T-helper 1 cell treated with Interleukin-12 subunit alpha and Interleukin-12 subunit beta and Interleukin-4 antibody, amounts not matched to agents 30 ng/mL and 1 ng/mL, for 36 hours (primary cell): ENCODE data around the gene CACNA2D3. TPM values are rescaled to one million over a fixed set of nuclear protein-coding genes. Genes with fewer than 3 reads are reported as not detected.
"Not testable (repeated sequence)": the region's sequence is repeated elsewhere in the genome, so short reads cannot be mapped to it uniquely, and the experiment has no call there.

Experiments used
- intact Hi-C: fragments of 100-400 bp; cut with micrococcal nuclease; formaldehyde crosslinking; loops from one replicate; pipeline ENCODE4 v1.15.1; 2024
- total RNA-seq: library from RNA; stranded (reverse); gene quantifications from 2 replicates; pipeline ENCODE4 v1.2.3, GENCODE V29; 2022

CACNA2D3 gene
- total RNA-seq: not detected in 2 replicates

GRCh38 chr3:54122324-54123002 lies at the start of gene CACNA2D3:
TSS of gene CACNA2D3 (plus strand) at chr3:54122552.
- intact Hi-C loops: loop anchor here (5.0 kb wide), 1 partner anchor 1360 kb away; no protein-coding TSS in a partner anchor

GRCh38 chr3:54073386-54073785 lies 49.0 kb upstream of the CACNA2D3 start:
- intact Hi-C loops: no loop called here

DNA sequence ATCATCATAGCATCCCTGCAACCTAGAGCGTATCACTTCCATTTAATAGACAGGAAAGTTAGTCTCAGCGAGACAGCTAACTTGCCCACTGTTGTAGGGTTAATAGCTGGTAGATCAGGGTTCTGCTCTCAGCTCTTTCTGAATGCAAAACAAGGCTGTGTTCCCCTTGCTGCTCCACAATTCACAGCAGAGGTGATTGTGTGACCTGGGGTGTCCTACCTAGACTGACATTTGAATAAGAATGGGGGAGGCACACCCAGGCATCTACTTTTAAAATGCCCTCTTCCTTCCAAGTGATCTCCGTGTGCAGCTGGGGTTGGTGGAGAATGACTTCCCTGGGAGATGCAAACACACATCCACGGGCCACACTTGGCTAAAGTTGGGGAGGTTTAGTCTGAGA lies 43.0 kb upstream of the CACNA2D3 start:
- intact Hi-C loops: no loop called here

DNA sequence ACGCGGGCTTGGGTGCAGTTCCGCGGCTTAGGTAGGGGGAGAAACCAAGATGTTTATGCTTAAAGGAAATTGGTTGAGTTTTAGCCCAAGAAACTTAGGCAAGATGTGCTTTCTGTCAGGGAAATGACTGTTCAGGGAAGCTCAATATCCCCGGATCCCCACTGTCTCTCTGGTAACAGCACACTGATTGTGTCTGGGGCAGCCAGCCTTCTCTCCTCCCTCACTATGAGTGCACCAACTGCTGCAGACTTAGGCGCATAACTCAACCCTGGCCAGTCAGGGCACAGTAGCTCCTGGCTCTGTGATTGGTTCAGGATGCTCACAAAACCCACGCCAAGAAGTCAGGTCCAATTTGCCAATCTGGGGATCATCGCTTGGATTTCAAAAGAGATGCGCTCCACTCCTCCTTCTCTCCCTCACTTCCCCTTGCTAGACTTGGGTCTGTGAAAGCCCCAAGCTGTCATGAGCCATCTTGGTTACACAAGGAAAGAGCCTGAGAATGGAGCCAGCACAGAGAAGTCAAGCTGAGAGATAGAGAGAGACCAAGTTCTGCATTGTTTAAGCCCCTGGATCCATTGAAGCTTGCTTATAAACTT lies 42.5 kb upstream of the CACNA2D3 start:
- intact Hi-C loops: no loop called here

GRCh38 chr3:54083921-54084320 lies 38.4 kb upstream of the CACNA2D3 start:
- intact Hi-C loops: no loop called here

DNA sequence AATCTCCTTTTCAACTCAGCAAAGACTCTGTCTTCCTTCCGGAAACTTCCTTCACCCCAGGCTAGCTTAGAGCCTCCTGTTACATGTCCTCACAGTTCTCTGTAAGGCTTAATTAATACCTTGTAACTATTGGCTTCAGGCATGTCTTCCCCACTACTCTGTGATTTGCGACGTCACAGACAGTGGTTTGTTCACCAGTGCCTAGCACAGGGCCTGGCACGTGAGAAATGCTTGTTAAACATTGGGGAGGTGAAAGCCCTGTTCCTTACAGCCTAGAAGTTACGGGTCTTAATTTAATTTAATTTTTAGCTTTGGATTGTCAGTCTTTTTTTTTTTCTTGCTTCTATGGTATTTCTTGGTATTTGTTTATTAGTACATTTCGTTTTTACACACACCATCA lies 36.4 kb upstream of the CACNA2D3 start:
- intact Hi-C loops: no loop called here

DNA sequence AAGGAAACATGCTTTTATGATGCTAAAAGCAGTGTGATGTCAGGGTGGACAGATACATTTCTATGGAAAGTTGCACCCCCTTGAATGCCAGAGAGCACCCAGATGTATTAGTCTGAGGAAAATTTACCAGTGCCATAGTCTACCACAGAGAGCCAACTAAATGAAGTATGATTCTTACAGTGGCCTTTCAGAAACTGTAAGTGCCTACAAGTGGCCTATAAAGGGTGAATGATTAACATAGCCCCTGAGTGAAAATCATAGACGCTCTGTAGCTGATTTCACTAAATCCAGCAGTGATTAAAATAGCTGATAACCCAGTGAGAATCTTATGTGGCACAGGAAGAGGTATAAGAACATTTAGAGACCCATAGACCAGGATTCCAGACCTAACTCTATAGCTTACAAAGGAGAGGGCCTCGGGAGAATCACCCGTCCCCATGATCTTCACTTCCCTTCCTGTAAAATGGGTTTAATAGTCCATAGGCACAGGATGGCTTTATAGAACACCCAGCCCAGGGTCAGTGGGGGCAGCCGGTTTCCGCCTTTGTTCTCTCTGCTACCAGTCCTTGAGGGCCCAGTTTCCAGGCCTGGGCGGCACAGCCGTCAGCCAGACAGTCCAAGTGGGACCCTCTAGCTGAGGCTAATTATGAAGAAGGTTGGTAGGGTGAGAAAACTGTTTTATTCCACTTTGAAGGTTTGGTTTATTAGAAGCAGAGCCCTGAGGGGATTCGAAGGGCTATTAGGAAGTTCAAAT lies 35.5 kb upstream of the CACNA2D3 start:
- intact Hi-C loops: no loop called here

DNA sequence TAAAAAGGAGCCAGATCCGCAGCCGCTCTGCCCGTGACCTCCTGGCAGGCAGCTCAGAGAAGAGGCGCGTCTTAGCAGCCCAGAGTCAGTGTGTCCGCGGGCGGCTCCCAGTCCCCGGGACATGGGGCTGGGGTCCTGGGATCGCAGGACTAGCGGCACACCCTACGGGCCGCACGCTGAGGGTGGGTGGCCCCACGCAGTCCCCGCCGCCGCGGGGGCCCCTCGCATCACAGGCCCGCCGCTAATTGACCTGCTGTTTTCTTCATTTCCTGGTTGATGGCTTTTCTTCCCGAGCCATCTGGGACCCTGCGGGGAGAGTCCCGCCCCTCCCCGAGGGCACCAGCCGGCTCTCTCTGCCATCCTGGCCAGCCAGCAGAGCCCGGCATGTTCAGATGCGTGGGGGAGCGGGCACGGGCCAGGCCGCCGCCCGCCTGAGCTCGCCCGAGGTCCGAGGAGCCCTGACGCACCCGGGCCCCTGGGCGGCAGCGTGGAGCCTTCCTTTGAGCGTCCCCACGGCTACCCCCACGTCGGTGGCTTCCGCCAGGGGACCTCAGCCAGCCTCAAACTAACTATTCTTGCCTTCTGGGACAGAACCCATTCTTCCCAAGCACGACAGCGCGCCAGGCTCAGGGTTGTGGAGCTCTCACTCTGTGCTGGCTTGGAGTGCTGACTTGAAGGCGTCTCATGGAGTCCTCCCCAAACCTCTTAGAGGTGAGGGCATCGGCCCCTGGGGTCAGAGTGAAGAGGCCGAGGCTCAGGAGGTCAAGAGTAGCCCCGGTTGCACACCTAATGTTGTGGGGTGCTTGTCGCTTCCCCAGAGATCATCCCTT lies 34.6 kb upstream of the CACNA2D3 start:
- intact Hi-C loops: no loop called here

DNA sequence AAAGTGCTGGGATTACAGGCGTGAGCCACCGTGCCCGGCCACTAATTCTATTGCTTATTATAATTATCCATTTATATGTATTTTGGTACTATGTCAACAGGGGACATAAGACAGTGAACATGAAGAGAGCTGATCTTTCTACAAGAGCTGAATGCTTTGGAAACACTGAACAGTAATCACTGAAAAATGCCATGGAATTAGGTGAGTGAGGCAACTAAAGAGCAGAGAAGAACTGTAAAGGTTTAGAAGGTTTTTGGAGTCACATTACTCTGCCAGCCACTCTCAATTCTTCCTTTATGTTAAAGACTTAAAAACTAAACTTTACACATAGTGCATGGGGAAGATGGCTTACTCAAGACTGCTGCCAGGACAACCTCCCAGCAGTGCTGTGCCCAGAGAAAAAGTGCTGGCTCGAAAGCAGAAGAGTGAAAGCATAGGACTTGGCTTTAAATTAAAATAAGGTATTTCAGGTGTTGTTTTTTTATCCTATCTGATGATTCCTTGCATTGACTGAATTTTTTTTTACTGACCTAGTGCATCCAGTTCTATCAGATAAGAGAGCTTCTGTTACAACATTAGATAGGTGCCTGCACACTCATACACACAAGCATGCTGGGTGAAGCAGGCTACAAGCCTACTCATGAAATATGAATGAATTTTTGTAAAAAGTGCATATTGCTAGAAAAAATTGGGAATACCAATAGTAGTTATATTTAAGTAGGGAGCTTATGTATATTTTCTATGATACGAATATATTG lies 28.7 kb upstream of the CACNA2D3 start:
- intact Hi-C loops: no loop called here

- intact Hi-C loops: no loop called here
These were observed 27.4 kb upstream of the CACNA2D3 start for GRCh38 chr3:54094926-54095325.

GRCh38 chr3:54099381-54099780 lies 23.0 kb upstream of the CACNA2D3 start:
- intact Hi-C loops: no loop called here

DNA sequence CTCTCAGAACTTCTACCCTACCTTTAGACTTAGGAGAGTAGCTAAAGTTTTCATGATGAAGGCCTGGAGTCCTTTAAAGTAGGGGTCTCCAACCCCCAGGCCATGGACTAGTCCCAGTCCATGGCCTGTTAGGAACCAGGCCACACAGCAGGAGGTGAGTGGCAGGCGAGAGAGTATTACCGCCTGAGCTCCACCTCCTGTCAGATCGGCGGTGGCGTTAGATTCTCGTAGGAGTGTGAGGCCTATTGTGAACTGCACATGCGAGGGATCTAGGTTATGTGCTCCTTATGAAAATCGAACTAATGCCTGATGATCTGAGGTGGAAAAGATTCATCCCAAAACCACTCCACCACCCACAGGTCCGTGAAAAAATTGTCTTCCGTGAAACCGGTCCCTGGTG lies 18.3 kb upstream of the CACNA2D3 start:
- intact Hi-C loops: no loop called here

- intact Hi-C loops: not testable (repeated sequence)
These were observed 6.2 kb upstream of the CACNA2D3 start for GRCh38 chr3:54116129-54116528.

GRCh38 chr3:54120657-54121413 lies 1.5 kb upstream of the CACNA2D3 start:
- intact Hi-C loops: loop anchor here (5.0 kb wide), 1 partner anchor 1361 kb away; no protein-coding TSS in a partner anchor

DNA sequence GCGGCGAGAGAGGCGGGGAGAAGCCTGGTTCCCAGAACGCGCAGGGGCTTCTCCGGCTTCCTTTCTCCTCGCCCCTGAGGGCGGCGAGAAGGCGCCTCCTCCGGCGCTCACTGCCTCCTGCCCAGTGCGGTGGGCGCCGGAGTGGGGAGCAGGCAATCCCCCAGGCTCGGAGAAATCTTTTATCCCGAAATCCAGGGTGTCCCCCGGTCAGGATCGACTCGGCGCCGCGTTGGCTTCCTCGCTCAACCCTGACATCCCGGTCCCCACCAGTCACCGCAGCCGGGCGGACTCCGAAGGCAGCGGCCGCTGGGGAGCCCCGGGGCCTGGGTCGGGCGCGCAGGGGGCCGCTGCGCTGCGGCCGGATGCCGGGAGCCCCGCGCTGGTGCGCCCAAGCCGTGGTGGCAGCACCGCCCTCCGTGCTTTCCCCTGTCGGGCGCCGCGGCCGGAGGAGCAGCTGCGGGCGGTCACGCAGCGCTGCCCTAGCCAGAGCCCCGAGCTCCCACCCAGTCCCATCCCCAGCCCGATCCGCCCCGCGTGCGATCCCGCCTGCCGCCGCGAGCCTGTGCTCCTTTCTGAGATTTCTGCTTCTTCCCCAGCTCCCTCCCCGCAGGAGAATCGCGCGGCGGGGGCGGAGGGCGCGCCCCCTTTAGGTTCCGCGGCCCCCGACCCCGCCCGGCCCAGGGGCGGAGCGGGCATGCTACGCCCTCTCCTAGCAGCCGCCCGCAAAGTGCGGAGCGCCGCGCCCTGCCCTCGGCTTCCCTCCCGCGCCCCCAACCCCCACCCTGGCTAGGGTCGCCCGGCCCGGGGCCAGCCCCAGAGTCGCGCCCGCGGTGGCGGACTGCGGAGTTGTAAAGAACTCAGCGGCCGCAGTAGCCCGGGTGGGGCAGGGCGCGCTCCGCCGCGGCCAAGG lies 683 bp upstream of the CACNA2D3 start:
- intact Hi-C loops: loop anchor here (5.0 kb wide), 1 partner anchor 1361 kb away; no protein-coding TSS in a partner anchor

GRCh38 chr3:54123003-54123775 lies 837 bp downstream of the CACNA2D3 start:
- intact Hi-C loops: loop anchor here (5.0 kb wide), 1 partner anchor 1359 kb away; no protein-coding TSS in a partner anchor

DNA sequence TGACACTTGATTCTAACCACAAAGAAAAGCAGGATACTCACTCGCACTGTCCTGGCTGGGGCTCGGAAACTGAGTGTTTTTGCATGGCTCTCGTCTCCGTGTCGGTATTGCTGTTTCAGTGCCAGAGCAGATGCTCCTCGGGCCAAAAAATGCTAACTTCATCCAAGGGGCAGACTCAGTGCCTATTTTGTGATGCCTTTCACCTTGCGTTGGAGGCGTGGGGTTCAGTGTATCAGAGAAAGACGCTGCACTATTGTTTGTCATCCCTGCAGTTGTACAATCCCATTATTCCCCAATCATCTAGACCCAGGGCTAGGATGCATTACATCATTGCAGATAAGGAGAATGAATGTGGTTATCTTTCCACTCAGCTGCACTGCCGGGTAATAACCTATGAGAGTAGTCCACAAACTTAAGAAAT lies 1.4 kb downstream of the CACNA2D3 start:
- intact Hi-C loops: loop anchor here (5.0 kb wide), 1 partner anchor 1359 kb away; no protein-coding TSS in a partner anchor

- intact Hi-C loops: no loop called here
These were observed 2.9 kb downstream of the CACNA2D3 start for GRCh38 chr3:54125300-54125699.
